Dedifferentiated amniotic fluid mesenchymal stem cell (primary cell): ENCODE results near the gene IDH3G.

Source experiments
- DNase-seq: peaks from one replicate; pipeline ENCODE4 v3.0.0-alpha.2; 2016; ENCODE audit errors: extremely low spot score

The IDH3G gene

GRCh38 chrX:153816831-153817690 is 22.9 kb upstream of the IDH3G start:
- DNase-seq = no peak

GRCh38 chrX:153814591-153815315 is 20.6 kb upstream of the IDH3G start:
- DNase-seq = no peak

GRCh38 chrX:153813161-153813560 is 19.0 kb upstream of the IDH3G start:
- DNase-seq = no peak

DNA sequence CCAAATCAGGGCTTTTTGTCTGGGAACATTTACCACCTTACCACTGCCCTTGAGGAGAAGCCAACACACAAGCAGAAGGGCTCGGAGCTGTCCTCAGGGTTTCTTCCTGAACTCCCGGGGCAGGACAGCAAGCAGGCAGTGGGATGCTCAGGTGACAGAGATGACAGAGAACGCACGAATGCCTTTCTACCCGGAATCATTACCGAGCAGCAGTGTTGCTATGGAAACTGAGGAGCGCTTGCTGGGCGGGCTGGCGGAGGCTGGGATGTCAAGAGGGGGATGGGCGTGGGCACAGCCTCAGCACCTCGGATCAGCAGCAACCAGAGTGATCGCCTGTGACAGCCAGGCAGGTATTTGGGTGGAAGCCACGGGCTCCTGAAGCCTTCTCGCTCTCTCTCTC is 18.0 kb upstream of the IDH3G start:
- no peak for DNase-seq

DNA sequence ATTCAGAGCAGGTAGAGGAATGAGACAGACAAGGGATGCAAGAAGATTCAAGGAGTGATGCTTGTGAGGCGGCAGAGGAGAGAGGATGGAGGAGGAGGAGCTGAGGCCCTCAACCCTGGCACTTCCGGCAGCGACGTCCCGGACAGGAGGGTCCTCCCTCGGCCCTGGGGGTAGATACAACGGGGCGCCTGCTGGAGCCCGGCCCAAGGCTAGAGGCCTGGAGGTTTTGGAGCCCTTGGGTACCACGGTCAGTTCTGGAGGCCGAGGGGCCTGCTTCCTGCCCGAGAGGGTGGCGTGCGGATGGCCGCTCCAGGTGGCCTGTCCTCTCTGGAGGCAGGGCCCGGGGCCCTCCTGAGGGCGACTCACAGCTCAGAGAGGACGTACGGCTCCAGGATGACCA is 13.8 kb upstream of the IDH3G start:
- DNase-seq = no peak

GRCh38 chrX:153806999-153807575 is 12.9 kb upstream of the IDH3G start:
- DNase-seq = no peak

GRCh38 chrX:153805436-153805835 is 11.3 kb upstream of the IDH3G start:
- no peak for DNase-seq

DNA sequence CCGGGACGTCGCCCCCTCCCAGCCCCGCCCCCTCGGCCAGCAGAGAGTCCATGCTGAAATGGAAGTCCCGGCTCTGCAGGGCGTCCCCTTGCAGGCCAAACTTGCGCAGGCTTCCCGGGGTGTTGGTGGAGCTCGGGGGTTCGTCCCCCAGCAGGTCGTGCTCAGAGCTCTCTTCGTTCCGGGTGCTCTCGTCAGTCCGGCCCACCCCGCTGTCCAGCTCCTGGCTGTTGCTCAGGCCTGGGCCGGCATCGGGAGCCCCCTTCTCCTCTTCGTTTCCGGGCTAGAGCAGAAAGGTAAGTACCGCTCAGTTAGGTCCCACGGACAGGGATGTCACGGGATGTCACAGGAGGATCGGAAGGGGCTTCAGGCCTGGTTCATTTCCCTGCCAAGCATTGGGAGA is 10.4 kb upstream of the IDH3G start:
- no peak for DNase-seq

GRCh38 chrX:153804100-153804595 is 10.0 kb upstream of the IDH3G start:
- no peak for DNase-seq

DNA sequence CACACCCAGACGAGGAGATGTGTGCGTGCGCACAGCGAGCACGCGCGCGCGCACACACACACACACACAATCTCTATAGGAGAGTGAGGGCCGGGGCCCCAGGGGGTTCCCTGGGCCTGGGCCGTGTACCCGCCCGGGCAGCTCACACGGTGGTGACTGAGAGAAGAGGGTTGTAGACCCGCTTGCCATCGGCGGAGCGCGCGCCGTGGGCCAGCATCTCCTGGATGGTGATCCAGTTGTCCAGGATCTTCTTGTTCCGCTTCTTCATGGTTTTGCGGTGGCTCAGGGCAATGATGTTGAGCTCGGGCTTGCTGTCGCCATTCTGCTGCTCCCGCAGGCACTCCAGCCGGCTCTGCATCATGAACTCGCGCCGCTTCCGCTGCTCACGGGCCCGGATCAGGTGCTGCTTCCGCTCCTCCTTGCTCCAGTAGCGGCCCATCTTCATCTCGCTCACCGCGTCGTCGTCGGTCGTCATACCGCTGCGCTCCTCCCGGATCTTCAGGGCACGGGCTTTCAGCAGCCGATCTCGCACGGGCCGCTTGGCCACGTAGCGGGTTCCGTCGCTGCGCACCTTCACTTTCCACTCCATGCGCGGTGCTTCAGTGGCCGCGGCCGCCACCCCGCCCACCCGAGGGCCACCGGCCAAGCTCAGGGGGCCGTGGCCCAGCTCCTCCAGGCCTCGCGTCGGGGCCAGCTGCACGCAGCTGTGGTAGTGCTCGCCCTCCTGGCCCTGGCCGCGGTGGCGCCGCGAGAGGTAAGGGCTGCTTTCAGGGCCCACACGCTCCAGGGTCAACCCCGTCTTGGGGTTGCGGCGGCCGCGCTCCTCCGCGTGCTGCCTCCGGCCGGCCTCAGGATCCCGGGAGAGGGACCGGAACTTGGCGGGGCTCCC is 9.3 kb upstream of the IDH3G start:
- no peak for DNase-seq

DNA sequence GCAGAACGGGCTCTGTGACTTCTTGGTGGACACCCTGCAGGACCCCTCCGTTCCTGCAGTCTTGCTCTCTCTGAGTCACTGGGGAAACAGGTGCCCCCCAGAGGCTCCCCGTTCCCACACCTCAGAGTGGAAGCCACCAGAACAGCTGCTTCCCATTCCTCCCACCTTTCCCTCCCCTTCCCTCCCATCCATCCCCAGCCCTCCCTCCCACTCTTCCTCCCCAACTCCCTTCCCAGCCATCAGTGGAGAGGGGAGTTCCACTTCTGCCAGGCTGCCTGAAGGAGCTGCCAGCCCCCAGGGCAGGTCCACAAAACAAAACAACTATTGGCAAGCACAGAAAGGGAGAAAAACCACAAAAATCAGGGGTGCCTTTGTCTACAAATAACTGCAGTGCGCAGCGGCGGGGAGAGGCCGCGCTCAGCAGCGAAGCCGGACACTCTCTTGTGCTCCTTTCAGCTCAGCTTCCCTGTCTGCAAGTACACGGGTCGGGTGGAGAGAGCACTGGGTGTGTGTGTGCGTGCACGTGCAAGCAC is 8.4 kb upstream of the IDH3G start:
- DNase-seq = no peak

GRCh38 chrX:153801669-153802068 is 7.5 kb upstream of the IDH3G start:
- DNase-seq = no peak

DNA sequence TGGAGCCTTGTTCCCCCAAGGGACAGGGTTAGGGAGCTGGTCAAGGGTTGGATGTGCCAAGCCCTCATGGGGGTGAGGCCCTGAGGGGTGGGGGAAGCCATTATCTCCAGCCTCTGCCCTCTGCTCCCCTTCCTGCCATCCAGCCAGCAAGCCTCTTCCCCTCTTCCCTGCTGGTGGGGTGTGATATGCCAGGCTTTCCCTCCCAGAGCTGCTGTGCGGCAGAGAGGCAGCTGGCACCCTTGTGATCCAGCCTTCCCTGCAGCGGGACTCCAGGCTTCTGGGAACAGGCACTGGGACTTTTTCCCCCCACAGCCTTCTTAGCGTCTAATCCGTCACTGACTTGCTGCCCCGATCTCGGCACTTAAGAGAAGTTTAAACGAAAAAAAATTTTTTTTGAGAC is 6.6 kb upstream of the IDH3G start:
- no peak for DNase-seq

GRCh38 chrX:153800177-153800722 is 6.1 kb upstream of the IDH3G start:
- no peak for DNase-seq

DNA sequence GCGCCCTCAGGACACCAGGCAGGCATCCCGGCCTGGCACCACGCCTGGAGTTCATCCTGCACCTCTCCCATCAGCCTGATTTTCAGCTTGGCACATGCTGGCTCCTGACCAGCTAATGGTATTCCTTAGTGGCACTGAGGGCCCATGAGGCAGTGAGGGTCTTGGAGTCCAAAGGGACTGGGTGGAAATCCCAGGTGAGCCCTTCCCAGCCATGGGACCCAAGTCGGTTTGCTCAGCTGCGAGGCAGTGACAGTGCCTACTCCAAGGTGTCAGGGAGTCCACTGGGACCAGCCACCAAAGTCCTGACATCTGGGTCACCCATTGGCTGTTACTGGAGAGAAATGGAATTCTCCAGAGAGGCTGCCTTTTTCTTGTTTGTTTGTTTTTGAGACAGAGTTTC is 5.2 kb upstream of the IDH3G start:
- no peak for DNase-seq

- no peak for DNase-seq
Observed at GRCh38 chrX:153797415-153798015, 3.3 kb upstream of the IDH3G start.

DNA sequence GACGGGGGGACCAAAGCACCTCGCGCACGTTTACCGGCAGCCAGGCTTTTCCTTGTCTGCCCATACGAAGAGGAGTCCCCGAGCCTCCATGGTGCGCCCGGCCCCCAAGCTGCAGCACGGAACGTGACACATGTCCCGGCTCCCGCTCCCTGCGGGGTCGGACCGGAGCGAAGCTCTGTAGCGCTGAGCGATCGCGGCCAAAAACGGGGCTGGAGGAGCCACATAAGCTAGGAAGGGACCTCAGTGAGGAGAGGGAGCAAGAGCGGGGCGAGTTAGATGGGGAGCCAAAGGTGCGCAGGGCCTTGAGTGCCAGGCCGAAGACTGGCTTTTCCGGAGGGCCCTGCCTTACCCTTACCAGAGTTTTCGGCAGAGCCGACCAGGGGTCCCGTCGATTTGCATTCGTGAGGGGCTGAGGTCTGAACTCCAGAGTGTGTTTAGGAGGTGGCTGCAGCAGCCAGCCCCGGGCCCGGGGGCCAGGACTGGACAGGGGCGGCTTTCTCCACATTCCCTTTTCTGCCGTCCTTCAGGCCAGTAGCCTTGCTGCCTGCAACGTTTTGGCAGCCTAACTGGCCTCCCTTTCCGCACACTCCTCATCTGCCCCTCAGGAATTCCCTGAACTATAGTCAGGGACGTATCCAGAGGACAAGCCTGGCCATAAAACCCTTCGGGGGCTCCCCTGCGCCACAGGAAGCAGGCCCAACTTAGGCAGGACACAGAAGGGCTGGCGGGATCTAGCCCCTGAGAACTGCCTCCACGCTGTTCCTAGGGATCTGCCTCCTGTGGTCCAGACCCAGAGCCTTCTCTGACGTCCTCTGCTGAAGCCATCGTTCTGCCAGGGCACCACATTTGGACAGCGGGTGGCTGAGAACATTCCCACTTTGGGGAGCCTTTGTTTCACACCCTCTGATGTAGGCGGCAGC is 982 bp upstream of the IDH3G start:
- no peak for DNase-seq

- no peak for DNase-seq
Observed at GRCh38 chrX:153793291-153793690, 884 bp downstream of the IDH3G start.

DNA sequence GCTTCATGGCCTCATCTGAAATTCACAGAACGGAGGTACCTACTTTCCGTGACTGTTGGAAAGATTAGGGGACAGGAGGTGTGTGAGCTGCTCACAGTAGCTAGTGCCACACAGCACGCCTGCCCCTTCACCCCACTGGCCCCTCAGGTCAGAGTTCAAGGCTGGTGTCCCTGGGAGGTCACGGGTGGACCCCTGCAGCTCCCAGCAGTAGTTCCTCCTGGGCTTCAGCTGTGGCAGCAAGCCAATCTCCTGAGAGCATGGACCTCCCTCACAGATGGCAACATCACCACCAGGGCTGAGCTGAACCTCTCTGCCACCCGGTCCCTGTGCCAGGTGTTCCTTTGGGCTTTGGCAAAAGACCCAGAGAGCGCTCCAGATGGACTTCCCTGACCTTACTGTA is 1.8 kb downstream of the IDH3G start:
- no peak for DNase-seq
